Astrocyte (in vitro differentiated cells and primary cell): ENCODE measurements around the gene LRPAP1.

Experiments
- CTCF ChIP-seq: IDR thresholded peaks from 2 replicates; pipeline ENCODE4 v1.5.1; 2011; ENCODE audit warnings: low read depth, mild to moderate bottlenecking, inconsistent platforms, low read length, moderate library complexity; ENCODE audit not compliant: insufficient read depth
- EZH2 ChIP-seq: IDR thresholded peaks from 2 replicates; pipeline ENCODE4 v1.6.1; 2012; ENCODE audit warnings: mild to moderate bottlenecking, low read length, inconsistent platforms; ENCODE audit not compliant: insufficient read depth

- no peak for TF ChIP-seq CTCF
- no peak for TF ChIP-seq EZH2
These were observed 52.7 kb downstream of the LRPAP1 start for GRCh38 chr4:3479358-3480101.
